Measurements from ENCODE around the gene NRM.
"Not testable (repeated sequence)": the region's sequence is repeated elsewhere in the genome, so short reads cannot be mapped to it uniquely, and the experiment has no call there.

The NRM gene

DNA sequence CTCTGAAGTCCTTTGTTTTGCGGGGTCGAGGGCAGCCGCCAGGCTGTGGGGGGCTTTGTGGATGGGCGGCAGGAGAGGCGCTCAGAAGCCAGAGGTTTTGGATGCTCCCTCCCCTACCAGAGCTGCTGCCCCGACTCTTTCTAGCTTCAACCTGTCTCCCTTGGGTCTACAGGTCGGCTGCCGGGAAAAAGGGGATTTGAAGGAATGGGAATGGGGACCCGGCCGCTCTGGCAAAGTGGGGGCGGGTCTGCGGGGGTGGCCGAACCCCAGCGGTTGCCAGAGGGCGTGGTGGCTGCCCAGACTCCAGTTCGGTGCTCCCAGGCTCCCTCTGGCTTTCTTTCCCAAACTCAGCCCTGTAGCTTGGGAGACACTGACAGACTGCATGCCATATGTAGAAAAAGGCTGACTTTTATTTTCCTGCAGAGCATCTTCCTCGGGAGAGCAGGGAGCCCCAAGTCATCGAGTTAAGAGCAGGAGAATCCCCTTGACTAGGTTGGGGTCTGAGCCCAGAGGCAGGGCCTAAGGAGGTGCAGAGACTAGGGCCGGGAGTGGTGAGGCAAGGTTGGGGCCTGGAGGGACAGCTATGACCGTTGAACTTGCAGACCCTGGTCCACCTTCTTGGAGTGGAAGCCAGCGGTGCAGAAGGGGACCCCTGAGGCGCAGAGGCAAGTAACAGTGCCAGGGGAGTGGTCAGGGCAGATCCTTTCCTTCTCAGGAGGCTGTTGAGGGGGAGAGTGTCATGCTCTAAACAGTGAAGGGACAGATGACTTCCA is 2.9 kb downstream of the NRM start:
- DNase-seq: no peak

- DNase-seq: peak; percentile 38
Measured at GRCh38 chr6:30686908-30687658, 3.7 kb downstream of the NRM start.

GRCh38 chr6:30686009-30686907 is 4.5 kb downstream of the NRM start, which contains the start of gene PPP1R18:
Gene PPP1R18, minus strand, starts transcription at chr6:30686645. Its CDS starts 627 bp downstream, at chr6:30686018.
- peak; percentile 32 for DNase-seq

- DNase-seq: no peak
Measured at GRCh38 chr6:30685157-30686008, 5.4 kb downstream of the NRM start.

- DNase-seq: peak; percentile 19
Measured at GRCh38 chr6:30684386-30685156, 6.2 kb downstream of the NRM start.

DNA sequence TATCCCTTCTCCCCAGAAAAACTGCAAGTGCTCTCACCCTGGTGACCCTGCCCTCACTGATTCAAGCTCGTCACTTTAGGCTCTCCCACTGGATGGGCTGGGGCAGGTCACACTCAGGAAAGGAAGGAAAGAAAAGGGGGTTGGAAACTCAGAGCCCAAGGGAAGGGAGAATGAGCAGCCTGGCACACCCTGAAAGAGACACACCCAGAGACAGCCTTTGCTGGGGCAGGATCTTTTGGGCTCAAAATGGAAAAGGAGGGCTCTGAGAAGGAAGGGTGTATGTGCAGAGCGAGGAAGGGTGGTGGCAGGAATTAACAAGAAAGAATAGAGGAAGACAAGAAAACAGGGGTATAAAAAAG is 6.8 kb downstream of the NRM start:
- no peak for DNase-seq

GRCh38 chr6:30683183-30683979 is 7.4 kb downstream of the NRM start:
- DNase-seq: no peak

DNA sequence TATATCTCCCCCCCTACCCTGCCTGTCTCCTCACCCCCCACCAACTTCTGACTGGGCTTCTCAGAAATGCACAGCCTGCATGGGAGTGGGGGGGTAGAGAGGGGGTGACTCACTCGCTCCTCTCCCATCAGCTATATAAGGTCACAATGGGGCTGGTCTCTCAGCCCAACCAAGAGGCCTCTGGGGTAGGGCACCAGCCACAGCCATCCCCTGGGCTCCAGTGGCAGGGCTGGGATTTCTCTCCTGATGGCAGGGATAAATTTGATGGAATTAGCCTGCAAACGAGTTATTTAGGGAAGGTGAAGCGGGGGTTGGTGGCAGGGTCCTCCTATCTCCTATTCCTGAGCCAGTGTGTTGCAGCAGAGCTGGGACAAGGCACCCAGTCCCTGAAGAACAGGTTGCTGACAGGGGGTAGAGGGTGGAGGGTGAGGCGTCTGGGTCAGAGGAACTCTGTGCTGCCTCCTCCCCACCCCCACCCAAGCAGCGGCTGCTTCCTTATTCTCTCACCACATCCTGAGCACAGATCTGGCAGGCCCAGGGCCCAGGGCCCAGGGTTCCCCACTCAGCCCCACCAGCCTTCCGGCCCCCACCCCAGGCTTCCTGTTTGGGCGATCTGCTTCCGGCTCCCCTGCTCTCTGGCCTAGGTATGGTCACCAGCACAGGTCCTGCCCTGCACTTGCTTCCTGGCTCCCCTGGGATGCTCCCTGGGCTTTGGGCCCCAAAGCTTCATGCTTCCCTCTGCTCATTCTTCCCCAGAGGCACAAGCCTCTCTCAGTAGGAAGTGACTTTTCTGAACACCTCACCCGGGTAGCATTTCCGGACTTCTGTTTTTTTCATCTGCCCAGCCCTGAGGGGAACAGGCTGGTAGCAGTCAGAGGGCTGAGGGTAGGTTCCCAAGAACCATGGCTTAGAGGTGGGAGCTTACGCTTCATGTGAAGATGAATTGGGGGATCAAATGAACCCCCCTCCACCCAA is 8.4 kb downstream of the NRM start:
- DNase-seq: peak; percentile 17

GRCh38 chr6:30681766-30682142 is 9.0 kb downstream of the NRM start:
- DNase-seq: no peak

DNA sequence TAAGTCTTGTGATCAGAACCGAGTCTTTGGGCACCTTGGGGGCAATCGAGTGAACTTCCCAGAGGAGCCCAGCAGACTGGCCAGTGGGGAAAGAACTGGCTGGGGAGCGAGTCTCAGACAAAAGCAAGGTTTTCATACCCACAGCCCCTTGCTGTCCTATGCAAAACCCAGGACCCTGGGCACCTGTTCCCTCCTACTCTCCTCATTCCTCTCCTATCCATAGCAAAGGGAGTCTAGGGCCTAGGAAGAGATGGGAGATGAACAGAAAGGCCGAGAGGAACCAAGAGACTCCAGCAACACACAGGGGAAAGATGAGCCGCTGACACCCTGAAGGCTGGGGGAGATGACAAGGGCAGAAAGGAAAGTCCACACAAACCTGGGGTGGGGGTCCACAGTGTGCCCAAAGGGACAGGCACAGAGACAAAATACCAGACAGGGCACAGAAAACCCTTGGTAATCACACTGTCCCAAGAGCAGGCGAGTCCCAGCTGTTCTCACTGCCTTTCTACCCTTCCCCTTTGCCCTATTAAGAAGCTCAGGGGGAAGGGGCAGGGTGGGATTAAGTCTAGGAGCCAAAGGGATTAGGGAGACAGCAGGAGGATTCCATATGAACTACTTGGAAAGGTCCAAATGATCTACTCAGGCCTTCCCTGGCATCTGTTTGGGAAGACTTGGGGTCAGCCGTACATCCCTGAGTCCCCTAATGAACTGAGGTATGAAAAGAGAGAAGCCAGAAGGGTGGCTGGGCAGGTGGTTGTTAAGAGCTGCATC is 10.8 kb downstream of the NRM start:
- DNase-seq: no peak

- peak; percentile 87 for DNase-seq
Measured at GRCh38 chr6:30678964-30679726, 11.6 kb downstream of the NRM start.

DNA sequence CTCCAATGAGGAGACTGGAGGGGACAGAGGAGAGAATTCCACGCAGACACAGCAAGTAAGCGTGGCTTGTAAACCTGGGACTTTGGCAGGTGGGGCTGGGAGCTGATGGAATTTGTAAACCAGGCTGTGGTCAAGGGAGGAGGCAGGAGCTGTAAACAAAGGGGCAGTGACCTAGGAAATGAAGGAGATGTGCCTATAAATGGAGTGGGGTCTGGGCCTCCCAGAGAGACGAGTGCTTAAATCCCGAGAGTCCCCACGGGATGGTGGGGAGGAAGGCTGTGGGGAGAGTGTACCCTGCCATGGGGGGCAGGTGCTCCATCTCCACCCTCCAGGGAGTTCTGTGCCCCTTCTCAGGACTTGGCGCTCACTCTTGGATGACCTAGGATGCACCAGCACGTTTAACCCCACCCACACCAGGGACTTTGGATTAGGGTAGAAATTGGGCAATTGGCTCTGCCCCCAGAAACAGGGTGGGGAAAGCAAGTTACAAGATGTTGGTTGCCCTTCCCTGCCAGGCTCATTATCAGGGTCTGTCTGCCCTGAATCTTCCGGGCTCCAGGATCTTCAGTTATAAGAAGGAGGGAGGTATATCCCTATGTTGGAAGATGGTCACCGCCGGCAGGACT is 14.0 kb downstream of the NRM start:
- DNase-seq: no peak

DNA sequence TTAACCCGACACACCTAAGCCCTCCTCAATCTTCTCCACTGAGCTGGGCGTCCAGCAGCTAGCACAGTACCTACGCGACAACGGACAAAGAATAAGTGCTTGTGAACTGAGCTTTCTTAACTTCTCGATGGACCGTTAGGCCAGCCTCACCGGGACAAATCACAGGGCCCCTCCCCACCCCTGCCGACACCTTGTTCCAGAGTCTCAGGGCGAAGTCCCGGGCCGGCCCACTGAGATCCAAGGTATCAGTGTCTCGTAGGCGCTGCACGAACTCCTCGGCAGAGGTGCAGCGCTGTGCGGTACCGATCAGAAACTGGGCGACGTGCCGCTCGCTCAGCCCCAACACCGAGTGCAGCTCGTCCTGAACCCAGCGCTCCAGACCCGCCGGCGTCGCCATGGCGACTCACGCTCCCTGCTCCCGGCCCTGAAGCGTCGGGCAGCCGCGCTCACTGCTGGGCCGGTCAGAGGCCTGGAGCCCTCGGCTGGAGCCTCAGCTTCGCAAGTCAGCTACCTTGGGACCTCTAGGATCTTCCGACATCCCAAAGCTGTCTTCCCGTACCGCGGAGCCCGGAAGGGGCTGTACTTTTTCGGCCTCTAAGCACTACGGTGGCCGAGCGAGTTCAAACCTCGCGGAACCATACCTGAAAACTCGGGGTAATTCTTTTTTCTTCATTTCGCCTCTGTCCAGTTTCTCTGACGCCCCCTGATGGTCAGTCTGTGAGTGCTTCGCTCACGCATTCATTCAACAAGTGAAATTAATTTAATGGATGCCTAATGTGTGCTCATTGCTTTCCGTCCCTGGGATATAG is 18.1 kb downstream of the NRM start, which contains the start of gene DHX16:
Gene DHX16, minus strand, starts transcription at position 562 of the 809 bp plus-strand sequence. Its CDS starts 165 bp downstream, at position 397.
- DNase-seq: peak; percentile 92

GRCh38 chr6:30670760-30671527 is 19.8 kb downstream of the NRM start:
- DNase-seq: no peak

GRCh38 chr6:30666300-30666699 is 24.5 kb downstream of the NRM start:
- not testable (repeated sequence) for DNase-seq

Data from midbrain (tissue), 1 donor.